Measurements from ENCODE around the gene PDGFB. TPM values are rescaled to one million over a fixed set of nuclear protein-coding genes. Genes with fewer than 3 reads are reported as not detected.

The PDGFB gene
- total RNA-seq, 2 experiments from 2014 or later = 0.45 to 0.69 TPM

DNA sequence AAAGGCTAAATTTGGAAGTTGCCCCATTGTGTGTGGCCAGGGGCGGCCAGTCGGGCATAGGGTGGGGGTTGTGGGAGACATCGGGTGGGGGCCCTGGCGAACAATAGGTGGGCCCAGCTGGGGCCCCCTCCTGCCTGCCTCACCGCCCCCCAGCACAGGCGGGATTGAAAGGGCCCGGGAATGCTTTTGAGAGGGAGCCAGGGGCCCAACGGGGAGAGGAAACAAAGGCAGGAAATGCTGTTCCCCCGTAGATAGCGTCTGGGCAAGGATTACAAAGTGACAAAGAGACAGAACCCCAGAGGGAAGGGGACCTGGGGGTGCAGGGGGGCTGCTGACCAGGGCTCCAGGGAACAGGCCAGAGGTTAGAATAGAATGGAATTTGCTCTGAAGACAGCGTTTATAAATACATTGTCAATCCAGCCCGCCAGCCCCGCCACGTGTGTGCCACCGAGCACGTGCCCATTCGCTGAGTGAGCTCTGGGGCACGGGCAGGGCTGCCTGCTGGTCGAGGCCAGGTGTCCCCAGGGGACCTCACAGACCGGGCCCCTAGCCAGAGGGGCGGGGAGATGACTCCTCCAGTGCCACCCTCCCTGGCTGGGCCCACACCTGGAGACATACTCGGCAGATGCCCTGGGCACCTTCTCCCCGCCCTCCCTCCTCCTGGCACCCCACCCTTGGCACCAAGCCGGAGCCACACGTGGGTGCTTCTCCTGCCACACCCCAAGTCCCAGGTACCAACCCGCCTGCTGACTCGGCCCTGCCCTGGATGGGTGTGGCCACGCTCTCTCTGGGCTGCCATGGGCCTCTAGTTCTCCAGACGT is 9.7 kb downstream of the PDGFB start:
- H3K36me3 Mint-ChIP-seq (ENCODE audit: low read depth) = peaks cover 3% of the 10 kb centered on the region
- H3K4me1 Mint-ChIP-seq (ENCODE audit: low read depth) = peaks cover 66% of the 10 kb centered on the region
- peak; percentile 28 for ATAC-seq (ENCODE audit: poor library complexity)
- H3K27ac Mint-ChIP-seq = no peak overlapping the region
- POLR2A ChIA-PET = interaction anchor here (0.7 to 2.5 kb wide), 4 partner anchors 10 to 85 kb away, joined by 4 to 21 read pairs (median 4); partner anchors contain the start of genes PDGFB and RPL3
- H3K4me3 ChIP-seq (ENCODE audit: low read length) = no peak overlapping the region
- peaks cover 65% of the 10 kb centered on the region for H3K4me1 ChIP-seq (ENCODE audit: insufficient read depth, low read length)
- H3K9me3 Mint-ChIP-seq = no peaks in the 10 kb centered on the region
- no peak for DNase-seq
- peaks cover 42% of the 10 kb centered on the region for H3K36me3 ChIP-seq (ENCODE audit: insufficient read depth, low read length)
- H3K27me3 Mint-ChIP-seq = peaks cover 38% of the 10 kb centered on the region
- no peak overlapping the region for H3K27ac ChIP-seq (ENCODE audit: low read depth in 1 of 2, low read length in 2 of 2)
- peaks cover 24 to 30% of the 10 kb centered on the region in 2 experiments for H3K27me3 ChIP-seq (ENCODE audit: control insufficient read depth in 1 of 2, insufficient read depth in 2 of 2, low read length in 2 of 2)
- intact Hi-C loops (cut with DNase I, micrococcal nuclease) = no loop called here
- H3K4me3 Mint-ChIP-seq = peak overlapping the region; percentile 20
- CTCF ChIA-PET = interaction anchor here (0.6 kb wide), 1 partner anchor 19 kb away, joined by 3 read pairs; no protein-coding TSS in a partner anchor
- TF ChIP-seq, protein P1, sequence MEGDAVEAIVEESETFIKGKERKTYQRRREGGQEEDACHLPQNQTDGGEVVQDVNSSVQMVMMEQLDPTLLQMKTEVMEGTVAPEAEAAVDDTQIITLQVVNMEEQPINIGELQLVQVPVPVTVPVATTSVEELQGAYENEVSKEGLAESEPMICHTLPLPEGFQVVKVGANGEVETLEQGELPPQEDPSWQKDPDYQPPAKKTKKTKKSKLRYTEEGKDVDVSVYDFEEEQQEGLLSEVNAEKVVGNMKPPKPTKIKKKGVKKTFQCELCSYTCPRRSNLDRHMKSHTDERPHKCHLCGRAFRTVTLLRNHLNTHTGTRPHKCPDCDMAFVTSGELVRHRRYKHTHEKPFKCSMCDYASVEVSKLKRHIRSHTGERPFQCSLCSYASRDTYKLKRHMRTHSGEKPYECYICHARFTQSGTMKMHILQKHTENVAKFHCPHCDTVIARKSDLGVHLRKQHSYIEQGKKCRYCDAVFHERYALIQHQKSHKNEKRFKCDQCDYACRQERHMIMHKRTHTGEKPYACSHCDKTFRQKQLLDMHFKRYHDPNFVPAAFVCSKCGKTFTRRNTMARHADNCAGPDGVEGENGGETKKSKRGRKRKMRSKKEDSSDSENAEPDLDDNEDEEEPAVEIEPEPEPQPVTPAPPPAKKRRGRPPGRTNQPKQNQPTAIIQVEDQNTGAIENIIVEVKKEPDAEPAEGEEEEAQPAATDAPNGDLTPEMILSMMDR (IDR thresholded peaks at IDR 0.05) = no peak
- peaks cover 0 to 3% of the 10 kb centered on the region in 2 experiments for H3K9me3 ChIP-seq (ENCODE audit: control insufficient read depth in 1 of 2, insufficient read depth in 1 of 2, low read length in 2 of 2)

DNA sequence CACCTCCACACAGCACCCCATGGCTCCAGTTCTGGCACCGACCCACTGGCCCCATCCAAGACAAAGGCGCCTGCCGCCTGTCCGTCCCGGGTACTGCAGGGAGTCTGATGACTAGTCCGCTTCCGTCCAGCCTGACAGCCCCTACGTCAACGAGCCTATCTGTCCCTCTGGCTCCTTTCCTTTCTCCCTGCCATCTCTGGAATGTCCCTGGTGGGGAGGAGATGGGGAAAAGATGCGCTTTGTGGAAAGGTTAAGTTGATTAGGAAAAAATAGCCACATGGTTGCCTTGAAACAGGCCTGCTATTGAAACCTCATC is 10.4 kb downstream of the PDGFB start:
- Histone ChIP-seq H3K27me3 (ENCODE audit: control insufficient read depth in 1 of 2, insufficient read depth in 2 of 2, low read length in 2 of 2) (peaks cover 24 to 30% of the 10 kb centered on the region in 2 experiments), H3K4me3 (ENCODE audit: low read length) (no peak overlapping the region), H3K4me1 (ENCODE audit: insufficient read depth, low read length) (peaks cover 59% of the 10 kb centered on the region), H3K36me3 (ENCODE audit: insufficient read depth, low read length) (peaks cover 48% of the 10 kb centered on the region), H3K27ac (ENCODE audit: low read depth in 1 of 2, low read length in 2 of 2) (no peak overlapping the region), H3K9me3 (ENCODE audit: control insufficient read depth in 1 of 2, insufficient read depth in 1 of 2, low read length in 2 of 2) (peaks cover 0 to 3% of the 10 kb centered on the region in 2 experiments)
- intact Hi-C loops (cut with DNase I, micrococcal nuclease) = no loop called here
- TF ChIP-seq, protein P1 (IDR thresholded peaks at IDR 0.05) = no peak
- ATAC-seq (ENCODE audit: poor library complexity) (no peak), DNase-seq (peak in 1 of 14 experiments; percentile 32)
- no peak overlapping the region for H3K27ac Mint-ChIP-seq
- ChIA-PET CTCF (no interaction called here), POLR2A (interaction anchor here (0.7 kb wide), 1 partner anchor 85 kb away, joined by 4 read pairs; the partner anchor contains the start of gene RPL3)
- no peaks in the 10 kb centered on the region for H3K9me3 Mint-ChIP-seq
- H3K4me3 Mint-ChIP-seq = no peak overlapping the region
- peaks cover 6% of the 10 kb centered on the region for H3K36me3 Mint-ChIP-seq (ENCODE audit: low read depth)
- peaks cover 38% of the 10 kb centered on the region for H3K27me3 Mint-ChIP-seq
- H3K4me1 Mint-ChIP-seq (ENCODE audit: low read depth) = peaks cover 60% of the 10 kb centered on the region

DNA sequence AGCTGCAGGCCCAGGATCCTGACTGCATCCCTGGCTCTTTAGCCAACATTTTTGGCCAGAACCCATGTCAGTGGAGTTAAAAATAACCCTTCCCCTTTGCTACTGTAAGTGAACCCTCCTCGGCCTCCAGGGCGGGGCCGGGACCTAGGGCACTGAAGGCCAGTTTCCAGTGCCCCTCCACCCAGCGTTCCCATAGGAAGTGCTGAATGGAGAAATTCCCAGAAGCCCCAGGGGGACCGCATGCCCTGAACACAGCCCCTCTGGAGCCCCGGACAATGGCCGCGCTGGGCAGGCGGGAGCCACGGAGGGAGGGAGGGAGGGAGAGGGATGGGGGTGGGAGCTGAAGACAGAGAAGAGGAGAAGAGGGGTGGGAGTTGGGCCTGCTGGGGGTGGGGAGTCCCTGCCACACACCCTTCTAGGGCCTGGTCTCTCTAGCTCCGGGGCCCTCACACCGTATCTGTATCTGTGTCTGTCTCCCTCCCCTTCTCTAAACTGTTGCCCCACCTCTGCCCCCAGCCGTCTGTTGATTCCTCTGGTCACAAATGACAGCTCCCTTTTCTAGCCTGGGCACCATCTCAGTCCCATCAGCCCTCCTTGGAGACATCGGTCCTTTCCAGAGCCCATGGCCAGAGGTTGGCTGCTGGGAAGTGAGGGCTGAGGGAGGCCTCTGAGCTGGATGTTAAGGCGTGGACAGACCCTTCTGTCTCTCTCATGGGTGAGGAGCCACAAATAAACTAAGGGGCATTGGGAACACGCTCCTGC is 10.9 kb downstream of the PDGFB start:
- Histone ChIP-seq H3K4me3 (ENCODE audit: low read length) (no peak overlapping the region), H3K9me3 (ENCODE audit: control insufficient read depth in 1 of 2, insufficient read depth in 1 of 2, low read length in 2 of 2) (peaks cover 0 to 3% of the 10 kb centered on the region in 2 experiments), H3K36me3 (ENCODE audit: insufficient read depth, low read length) (peaks cover 51% of the 10 kb centered on the region), H3K27ac (ENCODE audit: low read depth in 1 of 2, low read length in 2 of 2) (no peak overlapping the region), H3K27me3 (ENCODE audit: control insufficient read depth in 1 of 2, insufficient read depth in 2 of 2, low read length in 2 of 2) (peaks cover 24 to 30% of the 10 kb centered on the region in 2 experiments), H3K4me1 (ENCODE audit: insufficient read depth, low read length) (peaks cover 53% of the 10 kb centered on the region)
- POLR2A ChIA-PET = interaction anchor here (0.7 kb wide), 1 partner anchor 86 kb away, joined by 4 read pairs; the partner anchor contains the start of gene RPL3
- H3K27me3 Mint-ChIP-seq = peaks cover 38% of the 10 kb centered on the region
- TF ChIP-seq, protein P1 (IDR thresholded peaks at IDR 0.05) = no peak
- intact Hi-C loops (cut with DNase I, micrococcal nuclease) = no loop called here
- H3K36me3 Mint-ChIP-seq (ENCODE audit: low read depth) = peaks cover 11% of the 10 kb centered on the region
- no peak overlapping the region for H3K4me3 Mint-ChIP-seq
- no peak overlapping the region for H3K27ac Mint-ChIP-seq
- DNase-seq = no peak
- no peaks in the 10 kb centered on the region for H3K9me3 Mint-ChIP-seq
- no peak for ATAC-seq (ENCODE audit: poor library complexity)
- peaks cover 55% of the 10 kb centered on the region for H3K4me1 Mint-ChIP-seq (ENCODE audit: low read depth)
- CTCF ChIA-PET = no interaction called here

Measured in CD4-positive, alpha-beta T cell (primary cell).